NOMO-1 treated with dmso at 0.1 percent for 144 hours (cell line): ENCODE measurements around the gene DRAXIN.

Experiments used
- DNase-seq: peaks from one replicate; lab custom pipeline; 2025; ENCODE audit not compliant: unreplicated experiment; lab: John Stamatoyannopoulos, UW

The DRAXIN gene

DNA sequence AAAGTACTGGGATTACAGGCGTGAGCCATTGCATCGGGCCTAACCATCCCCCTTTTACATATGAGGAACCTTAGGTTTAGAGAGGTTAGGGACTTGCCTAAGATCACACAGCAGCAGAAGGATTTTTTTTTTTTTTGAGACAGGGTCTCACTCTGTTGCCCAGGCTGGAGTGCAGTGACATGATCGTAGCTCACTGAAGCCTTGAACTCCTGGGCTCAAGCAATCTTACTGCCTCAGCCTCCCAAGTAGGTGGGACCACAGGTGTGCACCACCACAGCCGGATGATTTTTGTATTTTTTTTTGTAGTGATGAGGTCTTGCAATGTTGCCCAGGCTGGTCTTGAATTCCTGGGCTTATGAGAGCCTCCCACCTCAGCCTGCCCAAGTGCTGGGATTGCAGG is 68.3 kb downstream of the DRAXIN start:
- DNase-seq: no peak

DNA sequence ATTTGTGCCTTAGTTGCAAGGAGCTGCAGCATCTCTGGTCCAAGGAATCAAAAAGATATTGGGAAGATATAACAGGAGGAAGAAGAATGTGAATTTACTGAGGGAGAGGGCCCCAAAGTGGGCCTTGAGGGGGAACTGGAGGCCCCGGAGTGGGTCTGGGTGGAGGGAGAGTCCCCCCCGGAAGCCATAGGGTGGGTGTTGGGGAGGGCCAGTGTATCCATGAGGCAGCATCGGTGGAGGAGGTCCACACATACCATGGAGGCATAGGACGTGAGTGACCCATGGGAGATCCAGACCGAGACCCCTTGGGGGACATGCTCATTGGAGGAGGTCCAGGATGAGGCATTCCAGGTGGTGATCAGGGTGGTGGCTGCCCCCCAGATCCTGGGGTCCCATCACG is 69.8 kb downstream of the DRAXIN start:
- DNase-seq: no peak

DNA sequence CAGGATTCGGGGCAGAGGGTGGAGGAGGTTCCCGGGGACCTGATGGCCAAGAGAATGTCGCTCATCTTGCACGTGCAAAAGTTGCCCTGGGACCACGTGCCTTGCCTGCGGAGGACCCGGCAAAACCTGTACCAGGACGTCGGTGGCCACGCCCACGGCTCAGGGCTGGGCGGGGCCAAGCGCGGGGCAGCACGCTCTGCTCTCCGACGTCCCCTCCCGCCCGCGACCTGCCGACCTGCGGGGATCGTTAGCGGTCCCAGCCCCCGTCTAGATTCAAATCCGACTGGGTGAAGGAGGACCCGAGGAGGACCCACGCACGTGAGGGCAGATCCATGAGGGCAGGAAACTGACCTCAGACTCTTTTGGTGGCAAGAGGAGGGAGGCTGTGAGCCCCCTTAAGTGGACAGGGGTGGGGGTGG is 70.5 kb downstream of the DRAXIN start, which contains the start of gene C1orf167:
Gene C1orf167, plus strand, starts transcription at position 206 of the 419 bp plus-strand sequence. CDS start 2,208 bp downstream, outside the sequence.
- no peak for DNase-seq

DNA sequence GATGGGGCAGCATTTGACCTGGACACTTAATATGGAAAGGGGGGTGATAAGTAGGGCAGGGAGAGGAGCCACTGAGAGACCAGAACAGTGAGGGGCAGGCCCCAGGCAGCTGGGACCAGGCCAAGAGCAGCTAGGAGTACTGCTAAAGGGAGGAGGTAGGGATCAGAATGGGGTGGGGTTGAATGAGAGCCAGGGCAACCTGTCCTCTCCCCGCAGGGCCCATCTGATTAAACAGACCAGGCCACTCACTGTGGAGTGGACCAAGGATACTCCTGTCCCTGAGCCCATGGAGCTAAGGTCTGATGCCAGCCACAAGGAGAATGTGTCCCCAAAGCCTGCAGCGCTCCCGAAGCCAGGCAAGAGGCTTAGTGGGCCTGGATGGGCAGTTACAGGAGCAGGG is 72.6 kb downstream of the DRAXIN start:
- DNase-seq: no peak

DNA sequence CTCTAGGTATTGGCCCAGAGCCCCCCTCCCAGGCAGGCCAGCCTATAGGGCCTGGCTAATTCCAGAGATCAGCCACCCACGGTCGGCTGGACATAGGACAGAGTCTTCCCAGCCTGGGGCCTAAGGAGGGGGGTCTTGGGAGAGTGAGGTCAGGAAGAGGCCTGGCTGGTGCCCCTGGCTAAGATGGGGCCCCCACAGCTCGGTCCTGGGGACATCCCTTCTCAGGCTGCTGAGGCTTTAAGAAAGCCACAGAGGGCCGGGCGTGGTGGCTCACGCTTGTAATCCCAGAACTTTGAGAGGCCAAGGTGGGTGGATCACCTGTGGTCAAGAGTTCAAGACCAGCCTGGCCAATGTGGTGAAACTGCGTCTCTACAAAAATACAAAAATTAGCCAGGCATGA is 73.0 kb downstream of the DRAXIN start:
- no peak for DNase-seq

DNA sequence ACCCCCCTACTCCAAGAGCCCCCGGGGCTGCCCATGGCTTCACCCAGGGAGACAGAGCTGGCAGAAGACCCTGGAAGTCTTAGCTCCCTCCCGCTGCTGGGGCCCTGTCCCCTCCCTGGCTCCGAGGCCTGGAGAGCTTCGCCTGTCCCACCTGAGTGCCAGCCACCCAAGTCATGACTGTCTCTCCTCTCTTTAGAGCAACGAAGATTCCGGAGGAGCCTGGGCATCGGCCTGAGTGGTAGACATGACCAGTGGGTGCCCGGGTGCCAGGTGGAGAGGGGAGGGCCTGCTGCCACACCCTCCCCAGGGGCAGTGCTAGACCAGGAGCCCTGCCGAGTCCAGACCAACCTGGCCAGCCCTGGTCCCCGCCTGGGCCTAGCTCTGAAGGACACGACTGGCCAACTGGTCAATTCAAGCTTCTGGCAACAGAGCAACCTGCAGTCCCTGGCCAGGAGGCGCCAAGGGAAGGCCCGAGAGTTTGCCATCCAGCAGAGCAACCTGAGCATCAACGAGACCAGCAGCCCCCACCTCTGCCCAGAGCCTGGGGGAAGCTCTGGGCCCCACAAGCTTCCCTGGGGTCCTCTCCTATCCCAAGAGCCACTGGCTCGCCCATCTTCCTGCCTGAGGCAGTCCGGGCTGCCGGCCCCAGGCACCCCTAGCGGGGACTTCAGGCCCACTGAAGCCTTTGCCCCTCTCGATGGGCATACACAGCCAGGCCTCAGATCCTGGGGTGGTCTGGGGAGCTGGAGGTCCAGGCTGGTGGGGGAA is 74.3 kb downstream of the DRAXIN start:
- DNase-seq: no peak

DNA sequence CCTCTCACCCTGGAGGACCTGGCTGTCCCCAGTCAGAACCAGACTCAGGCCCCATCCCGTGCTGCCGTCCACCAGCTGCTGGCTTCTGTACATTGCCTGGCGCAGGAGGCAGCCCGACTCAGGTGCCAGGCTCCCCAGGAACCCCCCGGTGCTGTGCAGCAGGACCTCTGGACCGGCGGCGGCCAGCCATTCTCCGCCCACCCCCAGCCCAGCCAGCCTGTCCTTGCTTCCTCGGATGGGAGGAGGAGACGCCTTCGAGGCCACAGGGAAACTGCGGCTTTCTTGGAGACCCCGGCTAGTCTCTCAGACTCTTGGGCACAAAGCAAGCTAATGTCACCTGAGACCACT is 74.9 kb downstream of the DRAXIN start:
- DNase-seq: no peak

DNA sequence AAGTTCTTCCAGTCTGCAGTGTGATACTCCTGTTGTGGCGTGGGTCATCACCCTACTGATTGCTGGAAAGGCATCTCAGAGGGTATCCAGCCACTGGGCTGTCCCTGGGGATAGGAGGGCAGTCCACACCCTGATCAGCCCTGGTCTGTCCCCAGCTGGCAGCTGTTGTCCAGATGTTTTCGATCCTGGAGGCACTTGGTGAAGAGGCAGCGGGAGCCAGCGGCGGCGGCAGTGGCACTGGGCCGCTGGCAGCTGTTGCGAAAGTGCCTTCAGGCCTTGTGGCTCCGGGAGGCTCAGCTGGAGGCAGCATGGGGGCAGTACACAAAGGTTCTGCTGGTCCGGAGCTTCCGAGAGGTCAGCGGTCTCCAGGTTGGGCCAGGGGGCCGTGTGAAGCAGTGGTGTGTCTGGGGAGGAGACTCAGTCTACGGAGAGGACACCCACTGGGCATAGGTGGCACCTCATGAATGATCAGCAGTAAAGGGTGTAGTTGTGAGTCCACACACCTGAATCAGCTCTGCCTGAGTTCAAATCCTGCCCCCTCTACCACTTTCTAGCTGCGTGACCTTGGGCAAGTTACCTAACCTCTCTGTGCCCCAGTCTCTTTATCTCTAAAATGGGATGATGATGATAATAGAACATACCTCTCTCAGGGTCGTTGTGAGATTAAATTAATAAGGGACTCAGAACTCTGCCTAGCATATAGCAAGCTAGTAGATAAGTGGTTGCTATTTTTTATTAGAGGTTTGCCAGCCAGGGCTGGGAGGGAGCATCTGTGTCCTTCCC is 76.6 kb downstream of the DRAXIN start:
- DNase-seq: no peak

DNA sequence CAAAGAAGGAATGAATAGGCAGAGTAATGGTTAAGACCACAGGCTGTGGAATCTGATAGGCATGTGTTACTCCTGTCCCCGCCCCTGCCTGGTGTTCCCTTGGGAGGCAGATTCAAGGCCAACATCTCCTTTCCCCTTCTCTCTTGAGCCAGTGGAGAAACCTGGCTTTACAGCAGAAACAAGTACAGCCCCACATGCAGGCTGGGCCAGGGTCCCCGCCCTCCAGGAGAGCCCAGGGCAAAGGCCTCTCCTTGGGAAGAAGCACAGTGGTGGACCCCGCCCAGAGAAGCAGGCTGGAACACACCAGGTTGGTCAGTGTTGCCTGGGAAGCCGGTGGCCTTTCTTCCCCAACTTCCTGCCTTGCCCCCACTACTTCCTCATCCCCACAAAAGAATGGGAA is 77.3 kb downstream of the DRAXIN start:
- no peak for DNase-seq

DNA sequence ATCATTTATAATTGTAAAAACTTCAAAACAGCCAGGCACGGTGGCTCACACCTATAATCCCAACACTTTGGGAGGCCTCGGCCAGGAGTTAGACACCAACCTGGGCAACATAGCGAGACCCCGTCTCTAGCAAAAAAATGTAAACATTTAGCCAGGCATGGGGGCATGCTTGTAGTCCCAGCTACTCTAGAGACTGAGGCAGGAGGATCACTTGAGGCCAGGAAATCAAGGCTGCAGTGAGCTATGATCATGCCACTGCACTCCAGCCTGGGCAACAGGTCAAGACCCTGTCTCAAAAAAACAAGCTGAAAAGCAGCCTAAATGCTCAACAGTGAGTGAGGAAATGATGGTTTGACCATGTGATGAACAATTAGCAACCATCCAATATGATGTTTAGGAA is 77.8 kb downstream of the DRAXIN start:
- DNase-seq: no peak

DNA sequence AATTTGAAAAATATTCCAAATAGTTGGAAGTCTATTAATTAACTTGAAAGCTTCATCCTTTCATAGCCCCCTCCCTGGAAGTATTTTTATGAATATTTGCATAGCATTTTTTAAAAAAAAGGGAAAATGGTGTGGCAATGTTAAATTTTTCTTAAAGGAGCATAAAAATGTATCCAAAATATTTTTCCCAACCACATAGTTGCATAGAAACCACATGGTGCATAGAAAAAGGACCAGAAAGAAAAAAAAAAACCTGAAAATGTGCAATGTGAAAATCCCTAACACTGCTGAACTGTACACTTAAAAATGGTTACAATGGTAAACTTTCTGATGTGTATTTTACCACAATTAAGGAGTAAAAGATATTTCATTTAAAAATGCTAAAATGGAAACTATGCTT is 78.5 kb downstream of the DRAXIN start:
- no peak for DNase-seq

DNA sequence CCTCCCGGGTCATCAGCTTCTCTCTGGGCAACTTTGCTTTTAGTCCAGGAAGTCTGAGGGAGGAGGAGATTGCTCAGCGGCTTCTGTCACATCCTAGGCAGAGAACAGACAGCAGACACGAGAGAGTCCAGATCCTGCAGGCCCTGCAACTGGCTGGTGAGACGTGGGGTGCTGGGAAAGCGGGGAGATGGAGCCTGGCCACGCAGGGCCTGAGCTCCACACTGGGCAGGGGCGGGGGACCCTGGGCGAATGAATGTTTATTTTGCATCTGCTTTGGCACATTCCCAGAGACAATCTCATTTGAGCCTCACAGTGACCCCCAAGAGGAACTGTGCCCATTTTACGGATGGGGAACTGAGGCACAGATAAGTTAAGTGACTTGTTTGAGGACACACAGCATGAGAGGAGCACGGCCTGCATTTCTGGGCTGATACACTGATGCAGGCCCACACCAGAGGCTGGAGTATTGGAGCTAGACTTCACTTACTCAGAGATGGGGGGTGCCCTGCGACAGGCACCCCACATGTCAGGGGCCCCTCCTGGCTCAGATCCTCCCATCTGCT is 80.1 kb downstream of the DRAXIN start:
- no peak for DNase-seq

DNA sequence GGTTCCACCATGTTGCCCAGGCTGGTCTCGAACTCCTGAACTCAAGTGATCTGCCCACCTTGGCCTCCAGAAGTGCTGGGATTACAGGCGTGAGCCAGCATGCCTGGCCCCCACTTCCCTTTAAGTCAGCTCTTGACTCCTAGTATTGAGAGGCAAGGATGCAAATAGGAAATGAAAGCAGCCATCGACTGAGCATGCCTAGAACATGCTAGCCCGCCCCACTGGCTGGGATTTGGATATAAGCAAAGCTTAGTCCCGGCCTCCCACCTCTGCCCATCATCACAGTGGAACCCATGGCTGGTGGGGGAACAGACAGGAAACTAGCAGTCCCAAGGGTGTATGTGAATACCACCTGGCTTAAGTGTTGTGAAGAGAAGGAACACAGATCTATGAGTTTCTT is 80.9 kb downstream of the DRAXIN start:
- no peak for DNase-seq

DNA sequence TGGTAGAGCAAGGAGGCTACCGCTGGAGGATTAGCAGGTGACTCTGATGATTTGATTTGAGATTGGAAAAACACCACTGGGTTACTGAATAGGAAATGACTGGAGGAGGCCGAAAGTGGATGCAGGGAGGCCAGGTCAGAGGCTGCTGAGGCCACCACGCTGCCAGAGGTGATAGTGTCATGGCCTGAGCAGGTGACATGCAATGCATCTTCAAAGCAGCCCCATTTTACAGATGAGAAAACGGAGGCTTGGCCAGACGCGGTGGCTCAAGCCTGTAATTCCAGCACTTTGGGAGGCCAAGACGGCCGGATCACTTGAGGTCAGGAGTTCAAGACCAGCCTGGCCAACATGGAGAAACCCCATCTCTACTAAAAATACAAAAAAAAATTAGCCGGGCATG is 83.2 kb downstream of the DRAXIN start:
- no peak for DNase-seq
